Measurements from ENCODE around the gene LAMA2. TPM values are rescaled to one million over a fixed set of nuclear protein-coding genes. Genes with fewer than 3 reads are reported as not detected.

Gene LAMA2
- total and polyA plus RNA-seq, 4 donors = 23.9 to 172 (median 78.5) TPM

- DNase-seq (ENCODE audit: low read depth in 4 of 6, low spot score in 6 of 6) = no peak
- Histone ChIP-seq H3K9me3 (ENCODE audit: control insufficient read depth, insufficient read depth, low read length) (no peaks in the 10 kb centered on the region), H3K36me3 (ENCODE audit: control insufficient read depth, insufficient read depth, low read length) (no peaks in the 10 kb centered on the region), H3K4me3 (ENCODE audit: low read depth, low read length) (no peak overlapping the region), H3K27ac (ENCODE audit: low read depth, low read length) (no peak overlapping the region), H3K4me1 (ENCODE audit: control insufficient read depth, insufficient read depth, low read length) (no peaks in the 10 kb centered on the region), H3K27me3 (ENCODE audit: control insufficient read depth, insufficient read depth, low read length) (no peaks in the 10 kb centered on the region)
- WGBS (ENCODE audit: insufficient coverage) = no CpG with 5 or more reads among the region's 5 CpGs
Measured at GRCh38 chr6:129203190-129203900, 320.4 kb downstream of the LAMA2 start.

GRCh38 chr6:129206821-129207220 is 323.9 kb downstream of the LAMA2 start:
- no peaks in the 10 kb centered on the region for H3K36me3 ChIP-seq (ENCODE audit: control insufficient read depth, insufficient read depth, low read length)
- no peaks in the 10 kb centered on the region for H3K9me3 ChIP-seq (ENCODE audit: control insufficient read depth, insufficient read depth, low read length)
- no peaks in the 10 kb centered on the region for H3K27me3 ChIP-seq (ENCODE audit: control insufficient read depth, insufficient read depth, low read length)
- no peaks in the 10 kb centered on the region for H3K4me1 ChIP-seq (ENCODE audit: control insufficient read depth, insufficient read depth, low read length)
- DNase-seq (ENCODE audit: low read depth in 4 of 6, low spot score in 6 of 6) = peak in 1 of 6 donors; percentile 59
- 86% methylated on average over 2 of the region's 5 CpGs for WGBS (ENCODE audit: insufficient coverage)
- H3K4me3 ChIP-seq (ENCODE audit: low read depth, low read length) = no peak overlapping the region
- H3K27ac ChIP-seq (ENCODE audit: low read depth, low read length) = no peak overlapping the region

GRCh38 chr6:129207832-129208231 is 324.9 kb downstream of the LAMA2 start:
- Histone ChIP-seq H3K9me3 (ENCODE audit: control insufficient read depth, insufficient read depth, low read length) (no peaks in the 10 kb centered on the region), H3K36me3 (ENCODE audit: control insufficient read depth, insufficient read depth, low read length) (no peaks in the 10 kb centered on the region), H3K4me1 (ENCODE audit: control insufficient read depth, insufficient read depth, low read length) (no peaks in the 10 kb centered on the region), H3K4me3 (ENCODE audit: low read depth, low read length) (no peak overlapping the region), H3K27me3 (ENCODE audit: control insufficient read depth, insufficient read depth, low read length) (no peaks in the 10 kb centered on the region), H3K27ac (ENCODE audit: low read depth, low read length) (no peak overlapping the region)
- WGBS (ENCODE audit: insufficient coverage) = no CpG with 5 or more reads among the region's 1 CpG
- no peak for DNase-seq (ENCODE audit: low read depth in 4 of 6, low spot score in 6 of 6)

- no peak overlapping the region for H3K4me3 ChIP-seq (ENCODE audit: low read depth, low read length)
- DNase-seq (ENCODE audit: low read depth in 4 of 6, low spot score in 6 of 6) = no peak
- H3K27me3 ChIP-seq (ENCODE audit: control insufficient read depth, insufficient read depth, low read length) = no peaks in the 10 kb centered on the region
- H3K4me1 ChIP-seq (ENCODE audit: control insufficient read depth, insufficient read depth, low read length) = no peaks in the 10 kb centered on the region
- H3K27ac ChIP-seq (ENCODE audit: low read depth, low read length) = no peak overlapping the region
- no peaks in the 10 kb centered on the region for H3K9me3 ChIP-seq (ENCODE audit: control insufficient read depth, insufficient read depth, low read length)
- no peaks in the 10 kb centered on the region for H3K36me3 ChIP-seq (ENCODE audit: control insufficient read depth, insufficient read depth, low read length)
Measured at GRCh38 chr6:129208415-129209034, 325.6 kb downstream of the LAMA2 start.

GRCh38 chr6:129209355-129209754 is 326.4 kb downstream of the LAMA2 start:
- DNase-seq (ENCODE audit: low read depth in 4 of 6, low spot score in 6 of 6) = no peak
- no peak overlapping the region for H3K4me3 ChIP-seq (ENCODE audit: low read depth, low read length)
- H3K27ac ChIP-seq (ENCODE audit: low read depth, low read length) = no peak overlapping the region
- no peaks in the 10 kb centered on the region for H3K36me3 ChIP-seq (ENCODE audit: control insufficient read depth, insufficient read depth, low read length)
- H3K4me1 ChIP-seq (ENCODE audit: control insufficient read depth, insufficient read depth, low read length) = no peaks in the 10 kb centered on the region
- WGBS (ENCODE audit: insufficient coverage) = no CpG with 5 or more reads among the region's 6 CpGs
- no peaks in the 10 kb centered on the region for H3K9me3 ChIP-seq (ENCODE audit: control insufficient read depth, insufficient read depth, low read length)
- no peaks in the 10 kb centered on the region for H3K27me3 ChIP-seq (ENCODE audit: control insufficient read depth, insufficient read depth, low read length)

- Histone ChIP-seq H3K4me3 (ENCODE audit: low read depth, low read length) (no peak overlapping the region), H3K36me3 (ENCODE audit: control insufficient read depth, insufficient read depth, low read length) (no peaks in the 10 kb centered on the region), H3K9me3 (ENCODE audit: control insufficient read depth, insufficient read depth, low read length) (no peaks in the 10 kb centered on the region), H3K4me1 (ENCODE audit: control insufficient read depth, insufficient read depth, low read length) (no peaks in the 10 kb centered on the region), H3K27me3 (ENCODE audit: control insufficient read depth, insufficient read depth, low read length) (no peaks in the 10 kb centered on the region), H3K27ac (ENCODE audit: low read depth, low read length) (no peak overlapping the region)
- 96% methylated on average over 3 of the region's 4 CpGs for WGBS (ENCODE audit: insufficient coverage)
- no peak for DNase-seq (ENCODE audit: low read depth in 4 of 6, low spot score in 6 of 6)
Measured at GRCh38 chr6:129210684-129211083, 327.7 kb downstream of the LAMA2 start.

GRCh38 chr6:129211626-129212025 is 328.7 kb downstream of the LAMA2 start:
- Histone ChIP-seq H3K36me3 (ENCODE audit: control insufficient read depth, insufficient read depth, low read length) (no peaks in the 10 kb centered on the region), H3K4me3 (ENCODE audit: low read depth, low read length) (no peak overlapping the region), H3K4me1 (ENCODE audit: control insufficient read depth, insufficient read depth, low read length) (no peaks in the 10 kb centered on the region), H3K9me3 (ENCODE audit: control insufficient read depth, insufficient read depth, low read length) (no peaks in the 10 kb centered on the region), H3K27me3 (ENCODE audit: control insufficient read depth, insufficient read depth, low read length) (no peaks in the 10 kb centered on the region), H3K27ac (ENCODE audit: low read depth, low read length) (no peak overlapping the region)
- no CpG with 5 or more reads among the region's 1 CpG for WGBS (ENCODE audit: insufficient coverage)
- no peak for DNase-seq (ENCODE audit: low read depth in 4 of 6, low spot score in 6 of 6)

GRCh38 chr6:129212081-129212480 is 329.1 kb downstream of the LAMA2 start:
- H3K4me3 ChIP-seq (ENCODE audit: low read depth, low read length) = no peak overlapping the region

GRCh38 chr6:129215246-129215645 is 332.3 kb downstream of the LAMA2 start:
- H3K4me3 ChIP-seq (ENCODE audit: low read depth, low read length) = no peak overlapping the region
- H3K36me3 ChIP-seq (ENCODE audit: control insufficient read depth, insufficient read depth, low read length) = no peaks in the 10 kb centered on the region
- no peaks in the 10 kb centered on the region for H3K27me3 ChIP-seq (ENCODE audit: control insufficient read depth, insufficient read depth, low read length)
- H3K4me1 ChIP-seq (ENCODE audit: control insufficient read depth, insufficient read depth, low read length) = no peaks in the 10 kb centered on the region
- H3K27ac ChIP-seq (ENCODE audit: low read depth, low read length) = no peak overlapping the region
- no peaks in the 10 kb centered on the region for H3K9me3 ChIP-seq (ENCODE audit: control insufficient read depth, insufficient read depth, low read length)
- DNase-seq (ENCODE audit: low read depth in 4 of 6, low spot score in 6 of 6) = no peak

More at GRCh38 chr6:129212081-129212480, 329.1 kb downstream of the LAMA2 start:
- H3K4me1 ChIP-seq (ENCODE audit: control insufficient read depth, insufficient read depth, low read length) = no peaks in the 10 kb centered on the region
- H3K27ac ChIP-seq (ENCODE audit: low read depth, low read length) = no peak overlapping the region
- H3K36me3 ChIP-seq (ENCODE audit: control insufficient read depth, insufficient read depth, low read length) = no peaks in the 10 kb centered on the region
- no peak for DNase-seq (ENCODE audit: low read depth in 4 of 6, low spot score in 6 of 6)
- no peaks in the 10 kb centered on the region for H3K9me3 ChIP-seq (ENCODE audit: control insufficient read depth, insufficient read depth, low read length)
- no peaks in the 10 kb centered on the region for H3K27me3 ChIP-seq (ENCODE audit: control insufficient read depth, insufficient read depth, low read length)
- no CpG with 5 or more reads among the region's 3 CpGs for WGBS (ENCODE audit: insufficient coverage)

GRCh38 chr6:129215916-129216520 is 333.1 kb downstream of the LAMA2 start:
- Histone ChIP-seq H3K4me3 (ENCODE audit: low read depth, low read length) (no peak overlapping the region), H3K4me1 (ENCODE audit: control insufficient read depth, insufficient read depth, low read length) (no peaks in the 10 kb centered on the region), H3K9me3 (ENCODE audit: control insufficient read depth, insufficient read depth, low read length) (no peaks in the 10 kb centered on the region), H3K27ac (ENCODE audit: low read depth, low read length) (no peak overlapping the region), H3K36me3 (ENCODE audit: control insufficient read depth, insufficient read depth, low read length) (no peaks in the 10 kb centered on the region), H3K27me3 (ENCODE audit: control insufficient read depth, insufficient read depth, low read length) (no peaks in the 10 kb centered on the region)
- WGBS (ENCODE audit: insufficient coverage) = no CpG with 5 or more reads among the region's 1 CpG
- DNase-seq (ENCODE audit: low read depth in 4 of 6, low spot score in 6 of 6) = no peak
